IMR-90 (cell line): ENCODE data around the gene LOXL4.

Source experiments
- CEBPB ChIP-seq: IDR thresholded peaks from 2 replicates; pipeline ENCODE4 v1.6.1; 2012; ENCODE audit warnings: low read depth, low read length, improper control_type of control experiment
- CHD1 ChIP-seq: IDR thresholded peaks from 2 replicates; pipeline ENCODE4 v1.6.1; 2012; ENCODE audit warnings: low read depth, low read length, improper control_type of control experiment
- CTCF ChIP-seq: conservative IDR thresholded peaks from 2 replicates; pipeline ENCODE4 v1.5.1; 2012; ENCODE audit warnings: mild to moderate bottlenecking, low read depth, low read length, improper control_type of control experiment
- ELK1 ChIP-seq: fragments of 150-350 bp; IDR thresholded peaks from 2 replicates; pipeline ENCODE4 v1.6.1; 2016; ENCODE audit warnings: low read depth, mild to moderate bottlenecking, low read length, moderate library complexity, borderline replicate concordance
- MXI1 ChIP-seq: IDR thresholded peaks from 2 replicates; pipeline ENCODE4 v1.6.1; 2012; ENCODE audit warnings: low read depth, mild to moderate bottlenecking, low read length, moderate library complexity, borderline replicate concordance
- POLR2A ChIP-seq: IDR thresholded peaks from 2 replicates; pipeline ENCODE4 v1.6.1; 2012; ENCODE audit warnings: mild to moderate bottlenecking, low read depth, low read length
- RAD21 ChIP-seq: IDR thresholded peaks from 2 replicates; pipeline ENCODE4 v1.6.1; 2012; ENCODE audit warnings: low read length, improper control_type of control experiment
- RFX5 ChIP-seq: IDR thresholded peaks from 2 replicates; pipeline ENCODE4 v1.8.0; 2012; ENCODE audit warnings: low read depth, mild to moderate bottlenecking, low read length, moderate library complexity
- USF2 ChIP-seq: fragments of 150-350 bp; IDR thresholded peaks from 2 replicates; pipeline ENCODE4 v1.6.1; 2017; ENCODE audit warnings: mild to moderate bottlenecking, antibody characterized with exemption, low read length, low read depth

- TF ChIP-seq RAD21, result no peak
- TF ChIP-seq CTCF, result no peak
- no peak for TF ChIP-seq CHD1
- no peak for TF ChIP-seq POLR2A
- no peak for TF ChIP-seq ELK1
- TF ChIP-seq RFX5, result no peak
- no peak for TF ChIP-seq CEBPB
- TF ChIP-seq MXI1, result no peak
- no peak for TF ChIP-seq USF2
Measured at GRCh38 chr10:98273057-98273850, 5.3 kb upstream of the LOXL4 start.
